Smooth muscle cell (in vitro differentiated cells): Measurements from ENCODE around the gene SORCS3. TPM values are rescaled to one million over a fixed set of nuclear protein-coding genes. Genes with fewer than 3 reads are reported as not detected.

Source experiments
- DNase-seq: peaks from one replicate; lab custom pipeline; 2025; ENCODE audit not compliant: unreplicated experiment; lab: John Stamatoyannopoulos, UW
- H2AFZ ChIP-seq: fragments of 200-600 bp; sonication (generic); 2 replicates; pipeline ENCODE4 v1.6.0; 2016; ENCODE audit warnings: antibody characterized with exemption, low read depth, mild to moderate bottlenecking
- H3F3A ChIP-seq: fragments of 200-600 bp; sonication (generic); 2 replicates; pipeline ENCODE4 v1.6.0; 2017; ENCODE audit warnings: antibody characterized with exemption, low read depth
- H3K27ac ChIP-seq: fragments of 200-600 bp; sonication (generic); 2 replicates; pipeline ENCODE4 v1.5.1; 2016; ENCODE audit warnings: low read depth, mild to moderate bottlenecking
- H3K27me3 ChIP-seq: fragments of 200-600 bp; sonication (generic); 2 replicates; pipeline ENCODE4 v1.6.1; 2016; ENCODE audit warnings: low read depth, mild to moderate bottlenecking
- H3K36me3 ChIP-seq: fragments of 200-600 bp; sonication (generic); 2 replicates; pipeline ENCODE4 v1.5.1; 2016; ENCODE audit warnings: low read depth
- H3K4me1 ChIP-seq: fragments of 200-600 bp; sonication (generic); 2 replicates; pipeline ENCODE4 v1.5.1; 2016; ENCODE audit warnings: low read depth
- H3K4me2 ChIP-seq: fragments of 200-600 bp; sonication (generic); 2 replicates; pipeline ENCODE4 v1.6.0; 2016; ENCODE audit warnings: mild to moderate bottlenecking
- H3K4me3 ChIP-seq: fragments of 200-600 bp; sonication (generic); 2 replicates; pipeline ENCODE4 v1.5.1; 2016; ENCODE audit warnings: mild to moderate bottlenecking
- H3K79me2 ChIP-seq: fragments of 200-600 bp; sonication (generic); 2 replicates; pipeline ENCODE4 v1.6.0; 2016; ENCODE audit warnings: low read depth, mild to moderate bottlenecking
- H3K9ac ChIP-seq: fragments of 200-600 bp; sonication (generic); 2 replicates; pipeline ENCODE4 v1.6.0; 2016; ENCODE audit warnings: low read depth
- H3K9me3 ChIP-seq: fragments of 200-600 bp; sonication (generic); replicated peaks from 2 replicates; pipeline ENCODE4 v1.5.1; 2016; ENCODE audit warnings: low read depth
- H4K20me1 ChIP-seq: fragments of 200-600 bp; sonication (generic); 2 replicates; pipeline ENCODE4 v1.6.0; 2016; ENCODE audit warnings: low read depth
- WGBS: methylation state at CpG from one replicate; pipeline ENCODE4 v1.1.7; 2016; ENCODE audit warnings: low lambda C conversion rate; 5-methylcytosine and 5-hydroxymethylcytosine counted together
- polyA plus RNA-seq: library from polyadenylated mRNA; unstranded; fragments of >200 nt; fragmentation: Nextera tagmentation; extraction: Ambion mirVana; gene quantifications from 2 replicates; pipeline ENCODE4 v1.2.1, GENCODE V29; 2016
- total RNA-seq: library from RNA; depleted of rRNA; stranded (reverse); fragments of >200 nt; gene quantifications from 2 replicates; pipeline ENCODE4 v1.2.3, GENCODE V29; 2014
- TF ChIP-seq, protein P1 (sequence below): fragments of 200-600 bp; sonication (generic); IDR thresholded peaks from 2 replicates; pipeline ENCODE4 v1.5.1; 2017; ENCODE audit warnings: borderline replicate concordance, mild to moderate bottlenecking, antibody characterized with exemption; ENCODE audit not compliant: insufficient read depth, poor library complexity, severe bottlenecking

SORCS3 gene
- total and polyA plus RNA-seq, 2 experiments from 2014 or later = not detected

DNA sequence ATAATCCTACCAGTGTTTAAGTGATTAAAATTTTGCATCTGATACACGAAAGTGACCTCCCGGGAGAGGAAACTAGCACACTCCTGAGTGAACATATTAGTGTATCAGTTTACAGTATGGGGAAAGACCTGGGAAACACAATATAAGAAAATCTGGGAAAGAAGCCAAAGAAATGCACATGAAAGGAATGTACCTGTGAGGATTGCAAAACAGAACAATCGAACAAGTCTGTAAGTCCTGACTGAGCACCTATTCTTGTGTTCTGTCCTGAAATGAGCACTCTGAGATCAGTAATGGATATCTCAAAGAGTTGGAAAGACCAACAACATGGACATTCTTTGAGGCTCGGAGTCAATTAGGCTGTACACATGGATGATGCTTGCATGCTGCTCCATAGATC lies 554.7 kb downstream of the SORCS3 start:
- DNase-seq = no peak
- no peak overlapping the region for H3K27ac ChIP-seq
- H4K20me1 ChIP-seq = no peaks in the 10 kb centered on the region
- H3K36me3 ChIP-seq = no peaks in the 10 kb centered on the region
- H3K4me1 ChIP-seq = no peaks in the 10 kb centered on the region
- H3K27me3 ChIP-seq = peaks cover 54% of the 10 kb centered on the region
- no peak overlapping the region for H3K9ac ChIP-seq
- no peak overlapping the region for H2AFZ ChIP-seq
- WGBS = 92% methylated on average over 4 of the region's 4 CpGs
- no peaks in the 10 kb centered on the region for H3F3A ChIP-seq
- H3K4me3 ChIP-seq = no peak overlapping the region
- H3K4me2 ChIP-seq = no peak overlapping the region
- no peaks in the 10 kb centered on the region for H3K79me2 ChIP-seq
- no peaks in the 10 kb centered on the region for H3K9me3 ChIP-seq
- TF ChIP-seq, protein P1, sequence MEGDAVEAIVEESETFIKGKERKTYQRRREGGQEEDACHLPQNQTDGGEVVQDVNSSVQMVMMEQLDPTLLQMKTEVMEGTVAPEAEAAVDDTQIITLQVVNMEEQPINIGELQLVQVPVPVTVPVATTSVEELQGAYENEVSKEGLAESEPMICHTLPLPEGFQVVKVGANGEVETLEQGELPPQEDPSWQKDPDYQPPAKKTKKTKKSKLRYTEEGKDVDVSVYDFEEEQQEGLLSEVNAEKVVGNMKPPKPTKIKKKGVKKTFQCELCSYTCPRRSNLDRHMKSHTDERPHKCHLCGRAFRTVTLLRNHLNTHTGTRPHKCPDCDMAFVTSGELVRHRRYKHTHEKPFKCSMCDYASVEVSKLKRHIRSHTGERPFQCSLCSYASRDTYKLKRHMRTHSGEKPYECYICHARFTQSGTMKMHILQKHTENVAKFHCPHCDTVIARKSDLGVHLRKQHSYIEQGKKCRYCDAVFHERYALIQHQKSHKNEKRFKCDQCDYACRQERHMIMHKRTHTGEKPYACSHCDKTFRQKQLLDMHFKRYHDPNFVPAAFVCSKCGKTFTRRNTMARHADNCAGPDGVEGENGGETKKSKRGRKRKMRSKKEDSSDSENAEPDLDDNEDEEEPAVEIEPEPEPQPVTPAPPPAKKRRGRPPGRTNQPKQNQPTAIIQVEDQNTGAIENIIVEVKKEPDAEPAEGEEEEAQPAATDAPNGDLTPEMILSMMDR = no peak

DNA sequence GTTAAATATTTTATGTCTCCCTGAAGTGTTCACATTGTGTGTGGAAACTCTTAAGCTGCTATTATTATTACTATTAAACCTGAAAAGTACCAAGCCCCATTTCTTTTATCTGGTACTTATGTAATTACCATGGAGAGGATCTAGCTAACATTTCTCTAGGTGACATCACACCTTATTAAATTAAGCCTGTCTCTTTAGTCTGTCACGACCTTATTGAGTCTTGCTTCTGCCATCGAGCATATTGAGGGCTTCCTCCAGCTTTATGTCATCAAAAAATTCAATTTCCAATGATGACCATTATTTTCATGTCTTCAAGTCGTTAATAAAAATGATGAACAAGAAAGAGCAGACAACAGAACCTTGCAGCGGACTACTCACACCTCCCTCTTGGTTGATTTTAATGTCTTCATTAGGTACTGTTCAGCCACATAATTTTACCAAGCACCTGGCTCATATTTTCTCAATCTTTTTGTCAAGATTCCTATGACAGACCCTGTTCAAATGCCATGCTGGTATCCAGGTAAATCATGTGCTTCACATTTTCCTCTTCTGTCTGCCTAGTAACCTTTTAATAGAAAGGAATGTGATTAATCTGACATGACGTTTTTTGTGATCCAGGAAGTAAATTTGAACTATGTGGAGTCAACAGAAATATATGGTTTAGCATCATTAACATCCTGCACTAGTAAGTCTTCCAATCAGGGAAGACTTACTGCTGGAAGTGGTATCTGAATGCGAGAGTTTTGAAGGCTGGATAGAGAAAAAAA lies 556.7 kb downstream of the SORCS3 start:
- no peak overlapping the region for H3K4me2 ChIP-seq
- H2AFZ ChIP-seq = no peak overlapping the region
- no peak overlapping the region for H3K9ac ChIP-seq
- TF ChIP-seq, protein P1 = no peak
- H3K9me3 ChIP-seq = no peaks in the 10 kb centered on the region
- peaks cover 62% of the 10 kb centered on the region for H3K27me3 ChIP-seq
- DNase-seq = no peak
- no peaks in the 10 kb centered on the region for H3K4me1 ChIP-seq
- no peak overlapping the region for H3K27ac ChIP-seq
- no peaks in the 10 kb centered on the region for H3F3A ChIP-seq
- 75% methylated on average over 6 of the region's 6 CpGs for WGBS
- no peak overlapping the region for H3K4me3 ChIP-seq
- H3K79me2 ChIP-seq = no peaks in the 10 kb centered on the region
- no peaks in the 10 kb centered on the region for H4K20me1 ChIP-seq
- H3K36me3 ChIP-seq = no peaks in the 10 kb centered on the region

DNA sequence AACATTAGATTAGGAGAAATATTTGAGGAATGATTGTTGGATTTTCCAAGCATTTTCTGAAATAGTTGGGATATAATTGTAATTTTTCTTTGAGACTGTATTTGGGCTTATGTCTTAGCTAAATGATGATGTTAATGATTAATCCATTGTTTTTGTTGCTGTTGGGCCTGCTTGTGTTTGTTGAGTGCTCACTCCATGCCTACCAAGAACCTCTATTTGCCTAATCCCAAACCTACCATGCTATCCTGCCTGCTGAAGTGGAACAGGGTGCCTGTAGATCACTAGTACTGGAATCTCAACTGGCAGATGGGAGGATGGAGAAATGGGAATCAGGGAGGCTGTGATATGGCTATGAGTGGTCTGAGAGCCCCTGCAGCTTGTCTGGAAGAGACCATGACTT lies 565.5 kb downstream of the SORCS3 start:
- Histone ChIP-seq H3K27me3 (peaks cover 57% of the 10 kb centered on the region), H3K4me2 (no peak overlapping the region), H3K9ac (no peak overlapping the region), H3K27ac (no peak overlapping the region), H3K4me1 (no peaks in the 10 kb centered on the region), H3K4me3 (no peak overlapping the region), H3F3A (no peaks in the 10 kb centered on the region), H4K20me1 (no peaks in the 10 kb centered on the region), H3K9me3 (no peaks in the 10 kb centered on the region), H3K79me2 (no peaks in the 10 kb centered on the region), H2AFZ (no peak overlapping the region), H3K36me3 (no peaks in the 10 kb centered on the region)
- DNase-seq = no peak
- TF ChIP-seq, protein P1 = no peak

DNA sequence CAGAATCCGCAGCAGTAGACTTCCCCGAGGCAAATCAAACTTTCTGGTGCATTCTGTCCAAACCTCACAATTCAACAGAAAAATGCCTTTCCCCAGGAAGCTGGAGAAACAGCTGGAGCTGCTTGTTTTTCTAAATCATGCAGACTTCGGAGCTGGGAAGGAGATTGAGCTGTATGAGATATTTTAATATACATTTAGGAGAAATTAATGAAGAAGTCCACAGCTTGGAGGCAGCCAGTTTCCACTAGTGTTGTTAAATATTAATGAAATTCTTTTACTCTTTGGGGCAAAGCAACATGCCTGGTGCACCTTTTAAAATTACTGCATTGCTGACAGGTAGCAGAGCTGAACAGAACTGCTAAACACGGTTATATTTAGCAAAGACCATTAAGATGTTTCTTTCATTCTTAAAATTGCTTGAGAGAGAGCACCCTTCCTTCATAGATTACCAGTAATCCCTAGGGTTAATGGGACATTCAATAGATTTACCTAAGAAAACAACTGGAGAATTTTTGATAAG lies 566.4 kb downstream of the SORCS3 start:
- Histone ChIP-seq H3F3A (no peaks in the 10 kb centered on the region), H3K9me3 (no peaks in the 10 kb centered on the region), H3K79me2 (no peaks in the 10 kb centered on the region), H3K9ac (no peak overlapping the region), H3K4me3 (no peak overlapping the region), H3K4me1 (no peaks in the 10 kb centered on the region), H4K20me1 (no peaks in the 10 kb centered on the region), H3K4me2 (no peak overlapping the region), H3K27ac (no peak overlapping the region), H2AFZ (no peak overlapping the region), H3K36me3 (no peaks in the 10 kb centered on the region), H3K27me3 (peaks cover 57% of the 10 kb centered on the region)
- 89% methylated on average over 4 of the region's 4 CpGs for WGBS
- DNase-seq = no peak
- TF ChIP-seq, protein P1 = no peak
